Activated CD8-positive, alpha-beta T cell treated with anti-CD3 and anti-CD28 coated beads for 36 hours (primary cell): ENCODE results near the gene UNC13A. TPM values are rescaled to one million over a fixed set of nuclear protein-coding genes. Genes with fewer than 3 reads are reported as not detected.

ENCODE experiments used
- ATAC-seq: fragments of 200-7000 bp; cut with Tn5 transposase; one replicate; pipeline ENCODE4 v1.10.0; 2021; ENCODE audit warnings: mild to moderate bottlenecking, moderate library complexity
- CTCF ChIA-PET: fragments of 350-600 bp; sonication (Branson Sonifier 250); formaldehyde crosslinking; loops from one replicate; lab custom pipeline; 2021; ENCODE audit warnings: antibody characterized with exemption; lab: Charles Lee
- POLR2A ChIA-PET: fragments of 350-600 bp; sonication (Branson Sonifier 250); formaldehyde crosslinking; loops from one replicate; lab custom pipeline; 2021; ENCODE audit warnings: antibody characterized with exemption; lab: Charles Lee
- DNase-seq: peaks from one replicate; pipeline ENCODE4 v3.0.0-alpha.2; 2020
- H3K27ac Mint-ChIP-seq: one replicate; pipeline ENCODE4 v1.8.0; 2021; ENCODE audit warnings: mild to moderate bottlenecking, mixed read lengths
- H3K27me3 Mint-ChIP-seq: one replicate; pipeline ENCODE4 v1.8.0; 2021; ENCODE audit warnings: mixed read lengths
- H3K36me3 Mint-ChIP-seq: one replicate; pipeline ENCODE4 v1.8.0; 2021; ENCODE audit warnings: low read depth, mixed read lengths
- H3K4me1 Mint-ChIP-seq: one replicate; pipeline ENCODE4 v1.8.0; 2021; ENCODE audit warnings: low read depth, mixed read lengths
- H3K4me3 Mint-ChIP-seq: one replicate; pipeline ENCODE4 v1.8.0; 2021; ENCODE audit warnings: mild to moderate bottlenecking, moderate library complexity, mixed read lengths
- H3K9me3 Mint-ChIP-seq: one replicate; pipeline ENCODE4 v1.8.0; 2021; ENCODE audit warnings: mixed read lengths
- intact Hi-C: fragments of 100-400 bp; cut with micrococcal nuclease; formaldehyde crosslinking; loops from one replicate; pipeline ENCODE4 v1.10.0; 2022
- total RNA-seq, 2 experiments: library from RNA; stranded (reverse); gene quantifications; one replicate each; pipeline ENCODE4 v1.2.3, GENCODE V29; 2021
- TF ChIP-seq, protein P1 (sequence below): fragments of 200-600 bp; IDR thresholded peaks from one replicate; pipeline ENCODE4 v1.8.0; 2022; ENCODE audit warnings: antibody characterized with exemption, mild to moderate bottlenecking

UNC13A gene
- total RNA-seq, 2 experiments from 2014 or later: not detected

DNA sequence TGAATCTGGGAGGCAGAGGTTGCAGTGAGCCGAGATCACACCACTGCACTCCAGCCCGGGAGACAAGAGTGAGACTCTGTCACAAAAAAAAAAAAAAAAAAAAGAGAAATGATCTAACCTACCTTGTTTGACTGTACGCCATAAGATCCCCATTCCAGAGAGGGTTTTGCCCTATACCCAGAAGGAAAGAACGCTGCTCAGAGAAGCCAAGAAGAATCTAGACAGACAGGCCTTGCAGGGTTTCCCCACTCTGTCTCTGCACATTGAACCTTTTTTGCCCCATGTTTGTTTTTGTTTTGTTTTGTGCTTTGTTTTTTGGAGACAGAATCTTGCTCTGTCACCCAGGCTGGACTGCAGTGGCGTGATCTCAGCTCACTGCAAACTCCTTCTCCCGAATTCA lies 23.7 kb upstream of the UNC13A start:
- TF ChIP-seq, protein P1, sequence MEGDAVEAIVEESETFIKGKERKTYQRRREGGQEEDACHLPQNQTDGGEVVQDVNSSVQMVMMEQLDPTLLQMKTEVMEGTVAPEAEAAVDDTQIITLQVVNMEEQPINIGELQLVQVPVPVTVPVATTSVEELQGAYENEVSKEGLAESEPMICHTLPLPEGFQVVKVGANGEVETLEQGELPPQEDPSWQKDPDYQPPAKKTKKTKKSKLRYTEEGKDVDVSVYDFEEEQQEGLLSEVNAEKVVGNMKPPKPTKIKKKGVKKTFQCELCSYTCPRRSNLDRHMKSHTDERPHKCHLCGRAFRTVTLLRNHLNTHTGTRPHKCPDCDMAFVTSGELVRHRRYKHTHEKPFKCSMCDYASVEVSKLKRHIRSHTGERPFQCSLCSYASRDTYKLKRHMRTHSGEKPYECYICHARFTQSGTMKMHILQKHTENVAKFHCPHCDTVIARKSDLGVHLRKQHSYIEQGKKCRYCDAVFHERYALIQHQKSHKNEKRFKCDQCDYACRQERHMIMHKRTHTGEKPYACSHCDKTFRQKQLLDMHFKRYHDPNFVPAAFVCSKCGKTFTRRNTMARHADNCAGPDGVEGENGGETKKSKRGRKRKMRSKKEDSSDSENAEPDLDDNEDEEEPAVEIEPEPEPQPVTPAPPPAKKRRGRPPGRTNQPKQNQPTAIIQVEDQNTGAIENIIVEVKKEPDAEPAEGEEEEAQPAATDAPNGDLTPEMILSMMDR: no peak
- CTCF ChIA-PET: no interaction called here
- intact Hi-C loops: no loop called here

DNA sequence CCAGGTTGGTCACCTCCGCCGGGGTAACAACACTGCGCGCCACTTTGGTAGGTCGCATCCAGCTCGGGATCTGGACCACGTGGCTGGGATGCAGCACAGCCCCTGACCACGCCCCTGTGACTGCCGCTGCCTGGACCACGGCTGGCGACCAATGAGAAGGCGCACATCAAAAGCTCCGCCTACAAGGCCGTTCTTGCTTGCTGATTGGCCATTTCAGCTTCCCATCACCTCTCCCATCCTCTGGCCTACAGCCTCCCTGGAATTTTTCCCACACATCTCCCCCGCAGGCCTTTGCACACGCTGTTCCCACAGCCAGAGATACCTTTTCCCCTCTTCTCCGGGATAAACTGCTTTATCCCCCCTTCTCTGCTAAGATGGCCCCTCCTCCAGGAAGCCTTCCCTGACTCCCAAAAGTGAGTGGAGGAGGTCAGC lies 18.6 kb upstream of the UNC13A start:
- ChIA-PET POLR2A (interaction anchor here (0.6 to 1.8 kb wide), 3 partner anchors 13 to 153 kb away, joined by 3 to 6 read pairs (median 5); partner anchors contain the start of gene RPL18A), CTCF (interaction anchor here (0.8 to 4.8 kb wide), 9 partner anchors 10 to 225 kb away, joined by 3 to 36 read pairs (median 5); partner anchors contain the start of gene MAP1S)

More for the DNA sequence above, 23.7 kb upstream of the UNC13A start:
- POLR2A ChIA-PET: no interaction called here
- Mint-ChIP-seq H3K27me3 (no peaks in the 10 kb centered on the region), H3K4me3 (no peak overlapping the region), H3K4me1 (no peaks in the 10 kb centered on the region), H3K36me3 (no peaks in the 10 kb centered on the region), H3K27ac (no peak overlapping the region), H3K9me3 (no peaks in the 10 kb centered on the region)
- ATAC-seq (no peak), DNase-seq (no peak)

DNA sequence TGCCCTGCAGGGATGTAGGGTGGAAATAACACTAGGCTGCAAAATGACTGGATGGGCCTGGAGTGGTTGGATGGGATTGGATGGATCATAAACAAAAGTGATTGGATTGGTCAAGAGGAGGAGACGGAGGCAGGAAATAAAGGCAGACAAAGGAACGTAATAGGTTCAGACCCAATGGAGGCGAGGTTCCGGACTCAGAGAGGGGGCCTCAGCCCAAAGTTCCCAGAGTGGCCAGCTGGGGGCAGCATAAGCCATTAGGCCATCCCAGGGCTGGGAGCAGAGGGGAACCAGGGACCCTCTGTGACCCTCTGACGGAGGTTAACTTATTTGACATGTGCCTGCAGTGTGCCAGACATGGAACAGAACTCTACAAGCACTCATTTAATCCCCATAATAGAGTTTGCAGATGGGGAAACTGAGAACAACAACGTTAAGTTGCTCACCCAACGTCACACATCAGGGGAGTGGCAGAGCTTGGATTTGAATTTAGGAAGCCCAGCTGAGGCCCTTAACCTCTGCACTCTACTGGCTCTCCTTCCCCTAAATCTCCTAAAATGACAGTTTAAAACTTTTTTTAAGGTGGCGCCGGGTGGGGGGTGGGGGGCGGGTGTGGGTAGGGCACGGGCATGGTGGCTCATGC lies 15.8 kb upstream of the UNC13A start:
- POLR2A ChIA-PET: interaction anchor here (1.4 kb wide), 1 partner anchor 156 kb away, joined by 4 read pairs; the partner anchor contains the start of gene RPL18A
- ATAC-seq (peak; percentile 99), DNase-seq (peak; percentile 85)
- CTCF ChIA-PET: interaction anchor here (0.7 to 4.8 kb wide), 29 partner anchors 11 to 229 kb away, joined by 3 to 36 read pairs (median 5); partner anchors contain the start of genes B3GNT3, CCDC124, FCHO1 and MAP1S
- H3K9me3 Mint-ChIP-seq: no peaks in the 10 kb centered on the region
- TF ChIP-seq, protein P1: peak; percentile 96
- peaks cover 2% of the 10 kb centered on the region for H3K27me3 Mint-ChIP-seq
- no peak overlapping the region for H3K4me3 Mint-ChIP-seq
- H3K4me1 Mint-ChIP-seq: no peaks in the 10 kb centered on the region
- H3K36me3 Mint-ChIP-seq: no peaks in the 10 kb centered on the region
- intact Hi-C loops: loop anchor here (5.0 kb wide), 2 partner anchors 78 to 153 kb away; partner anchors contain the start of gene RPL18A
- H3K27ac Mint-ChIP-seq: no peak overlapping the region

More for the DNA sequence above, 18.6 kb upstream of the UNC13A start:
- Mint-ChIP-seq H3K36me3 (no peaks in the 10 kb centered on the region), H3K4me3 (no peak overlapping the region), H3K4me1 (no peaks in the 10 kb centered on the region), H3K27me3 (no peaks in the 10 kb centered on the region), H3K9me3 (no peaks in the 10 kb centered on the region), H3K27ac (no peak overlapping the region)
- TF ChIP-seq, protein P1: no peak
- intact Hi-C loops: no loop called here
- ATAC-seq (no peak), DNase-seq (no peak)

DNA sequence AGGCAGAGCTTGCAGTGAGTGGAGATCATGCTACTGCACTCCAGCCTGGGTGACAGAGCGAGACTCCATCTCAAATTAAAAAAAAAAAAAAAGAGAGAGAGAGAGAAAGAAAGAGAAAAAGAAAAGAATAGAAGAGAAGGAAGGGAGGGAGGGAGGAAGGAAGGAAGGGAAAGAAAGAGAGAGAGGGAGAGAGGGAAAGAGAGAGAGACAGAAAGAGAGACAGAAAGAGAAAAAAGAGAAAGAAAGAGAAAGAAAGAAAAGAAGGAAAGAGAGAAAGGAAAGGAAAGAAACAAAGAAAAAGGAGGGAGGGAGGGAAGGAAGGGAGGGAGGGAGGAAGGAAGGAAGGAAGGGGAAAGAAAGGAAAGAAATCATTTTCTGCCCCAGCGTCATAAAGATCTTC lies 7.0 kb upstream of the UNC13A start:
- H3K36me3 Mint-ChIP-seq: no peaks in the 10 kb centered on the region
- intact Hi-C loops: no loop called here
- no peak for ATAC-seq
- peaks cover 18% of the 10 kb centered on the region for H3K27me3 Mint-ChIP-seq
- no peaks in the 10 kb centered on the region for H3K4me1 Mint-ChIP-seq
- no peaks in the 10 kb centered on the region for H3K9me3 Mint-ChIP-seq
- DNase-seq: no peak
- CTCF ChIA-PET: no interaction called here
- TF ChIP-seq, protein P1: no peak
- no peak overlapping the region for H3K27ac Mint-ChIP-seq
- H3K4me3 Mint-ChIP-seq: no peak overlapping the region
- POLR2A ChIA-PET: no interaction called here

DNA sequence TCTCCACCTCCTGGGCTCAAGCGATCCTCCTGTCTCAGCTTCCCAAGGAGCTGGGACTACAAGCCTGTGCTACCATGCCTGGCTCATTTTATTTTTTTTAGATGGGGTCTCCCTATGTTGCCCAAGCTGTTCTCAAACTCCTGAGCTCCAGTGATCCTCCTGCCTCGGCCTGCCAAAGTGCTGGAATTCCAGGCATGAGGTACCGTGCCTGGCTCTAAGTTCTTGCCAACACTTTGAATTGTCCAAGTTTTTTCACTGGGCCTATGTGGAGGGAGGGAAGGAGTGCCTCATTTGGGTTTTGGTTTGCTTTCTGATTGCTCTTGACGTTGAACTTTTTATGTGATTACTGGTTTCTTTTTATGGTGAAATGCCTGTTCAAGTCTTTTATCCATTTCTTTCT lies 4.4 kb upstream of the UNC13A start:
- no peaks in the 10 kb centered on the region for H3K36me3 Mint-ChIP-seq
- H3K4me3 Mint-ChIP-seq: no peak overlapping the region
- intact Hi-C loops: no loop called here
- TF ChIP-seq, protein P1: no peak
- no peak overlapping the region for H3K27ac Mint-ChIP-seq
- peaks cover 26% of the 10 kb centered on the region for H3K27me3 Mint-ChIP-seq
- peaks cover 4% of the 10 kb centered on the region for H3K4me1 Mint-ChIP-seq
- H3K9me3 Mint-ChIP-seq: no peaks in the 10 kb centered on the region
- CTCF ChIA-PET: interaction anchor here (0.9 to 2.0 kb wide), 2 partner anchors 11 to 74 kb away, joined by 3 to 7 read pairs; no protein-coding TSS in a partner anchor
- DNase-seq: no peak
- ATAC-seq: no peak
- POLR2A ChIA-PET: no interaction called here
